Activated T-cell treated with anti-CD3 and anti-CD28 coated beads for 24 hours (primary cell): ENCODE data around the gene DIPK1B.

Experiments used
- DNase-seq: peaks from one replicate; pipeline ENCODE4 v3.0.0-alpha.2; 2020; ENCODE audit warnings: low read depth

DIPK1B gene

DNA sequence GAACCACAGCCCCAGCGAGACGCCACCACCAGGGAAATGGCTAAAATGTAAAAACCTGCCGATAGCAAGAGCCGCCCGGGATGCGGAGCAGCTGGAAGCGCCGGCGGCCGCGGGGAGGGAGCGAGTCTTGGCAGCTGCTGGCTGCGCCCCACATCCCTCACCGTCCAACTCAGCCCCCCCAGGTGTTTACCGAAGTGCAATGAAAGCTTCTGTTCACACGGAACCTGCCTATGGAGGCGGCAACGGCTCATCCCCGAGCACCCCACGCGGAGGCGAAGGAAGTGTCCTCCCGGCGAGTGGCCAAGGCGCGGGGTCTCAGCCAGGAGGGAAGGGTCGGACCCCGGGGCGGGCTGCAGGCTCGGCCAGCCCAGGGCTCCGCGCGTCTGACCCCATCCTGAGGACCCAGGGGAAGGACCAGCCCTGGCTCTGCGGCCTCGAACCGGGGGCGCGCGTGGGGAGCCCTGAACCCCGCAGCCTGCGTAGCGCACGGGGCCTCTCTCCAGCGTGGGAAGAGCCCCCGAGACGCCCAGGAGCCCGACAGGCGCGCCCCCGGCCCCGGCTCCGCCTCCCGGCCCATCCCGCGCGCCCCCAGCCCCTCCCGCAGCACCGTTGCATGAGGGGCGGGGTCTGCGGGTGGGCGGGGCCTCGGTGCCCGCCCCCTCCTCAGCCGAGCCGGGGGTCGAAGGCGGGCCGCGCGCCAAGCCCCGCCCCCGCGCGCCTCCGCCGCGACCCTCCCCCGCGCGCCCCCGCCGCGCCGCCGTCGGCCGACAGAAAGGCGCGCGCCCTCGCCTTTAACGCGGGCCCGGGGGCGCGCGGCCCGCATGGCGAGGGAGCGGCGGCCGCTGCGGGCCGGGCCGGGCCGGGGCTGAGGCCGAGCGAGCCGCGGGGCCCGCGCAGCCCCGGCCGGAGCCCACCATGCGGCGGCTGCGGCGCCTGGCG is at the start of gene DIPK1B:
DIPK1B (plus strand) TSS at position 822 of the 939 bp plus-strand sequence; CDS start at position 916, 94 bp downstream.
- no peak for DNase-seq

DNA sequence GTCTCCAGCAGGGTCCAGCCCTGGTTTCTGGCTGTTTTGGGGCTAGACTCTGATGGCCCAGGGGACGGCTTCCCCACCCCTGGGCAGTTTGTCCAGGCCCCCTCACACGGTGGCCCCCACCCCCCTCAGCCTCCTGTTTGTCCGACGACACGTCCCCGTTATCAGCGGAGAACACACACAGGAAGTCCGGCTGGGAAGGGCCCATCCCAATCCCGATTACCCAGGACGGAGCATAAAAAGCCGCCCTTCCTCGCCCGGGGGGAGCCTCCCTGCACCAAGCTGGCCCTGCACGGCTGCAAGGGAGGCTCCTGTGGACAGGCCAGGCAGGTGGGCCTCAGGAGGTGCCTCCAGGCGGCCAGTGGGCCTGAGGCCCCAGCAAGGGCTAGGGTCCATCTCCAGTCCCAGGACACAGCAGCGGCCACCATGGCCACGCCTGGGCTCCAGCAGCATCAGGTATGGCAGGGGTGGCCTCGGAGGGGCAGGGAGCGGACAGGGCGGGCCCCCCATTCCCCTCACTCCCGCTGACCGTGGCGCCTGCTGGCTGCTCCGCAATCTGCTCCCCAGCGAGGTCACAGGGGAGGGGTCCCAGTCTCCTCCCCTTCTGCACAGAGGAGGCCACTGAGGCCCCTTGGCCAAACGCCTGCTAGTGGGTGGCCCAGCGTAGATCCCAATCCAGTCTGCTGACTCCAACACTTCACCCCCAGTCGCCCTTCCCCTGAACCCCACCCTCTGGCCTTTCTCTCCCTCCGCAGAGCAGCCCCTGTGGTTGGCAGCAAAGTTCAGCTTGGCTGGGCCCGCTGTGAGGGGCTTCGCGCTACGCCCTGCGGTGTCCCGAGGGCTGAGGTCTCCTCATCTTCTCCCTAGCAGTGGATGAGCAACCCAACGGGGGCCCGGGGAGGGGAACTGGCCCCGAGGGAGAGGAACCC is 49.5 kb upstream of the DIPK1B start, which contains the start of gene EGFL7:
EGFL7 (plus strand) TSS at position 261 of the 926 bp plus-strand sequence. CDS start 5,367 bp downstream, outside the sequence.
- no peak for DNase-seq

DNA sequence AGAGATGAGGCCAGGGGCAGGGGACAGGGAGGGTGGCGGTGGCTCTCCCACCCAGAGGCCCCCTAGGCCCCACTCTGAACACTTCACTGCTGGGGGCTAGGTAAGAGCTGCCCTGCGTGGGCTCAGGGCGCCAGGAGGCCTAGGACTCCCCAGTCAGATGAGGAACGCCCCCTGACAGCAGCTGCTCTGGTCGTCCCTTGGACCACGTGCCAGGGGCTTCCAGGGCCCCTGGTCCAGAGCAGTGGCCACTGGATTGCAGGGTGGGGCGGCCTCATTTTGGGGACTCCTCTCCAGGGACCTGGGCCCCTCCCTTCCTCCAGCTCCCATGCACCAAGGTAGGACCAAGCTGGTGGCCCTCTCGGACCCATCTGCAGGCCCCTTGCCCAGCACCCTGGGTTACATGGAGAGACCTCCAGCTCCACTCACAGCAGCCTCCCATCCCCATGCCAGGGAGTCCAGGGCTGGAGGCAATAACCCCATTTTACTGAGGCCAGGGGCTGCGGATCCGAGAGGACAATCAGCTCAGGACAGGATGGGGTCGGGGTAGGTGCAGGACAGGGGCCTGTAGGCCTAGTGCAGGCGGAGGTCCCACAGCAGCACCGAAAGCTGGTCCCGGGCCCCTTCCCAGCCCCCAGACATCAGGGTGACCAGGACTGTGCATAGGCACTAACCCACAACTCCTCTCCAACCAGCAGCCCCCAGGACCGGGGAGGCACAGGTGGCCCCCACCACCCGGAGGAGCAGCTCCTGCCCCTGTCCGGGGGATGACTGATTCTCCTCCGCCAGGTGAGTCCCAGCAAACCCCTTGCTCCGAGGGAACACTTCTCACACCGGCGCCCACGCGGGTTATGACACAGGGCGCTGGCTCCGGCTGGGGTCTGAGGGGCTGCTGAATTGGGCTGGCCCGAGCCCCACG is 48.1 kb upstream of the DIPK1B start:
- DNase-seq = no peak

DNA sequence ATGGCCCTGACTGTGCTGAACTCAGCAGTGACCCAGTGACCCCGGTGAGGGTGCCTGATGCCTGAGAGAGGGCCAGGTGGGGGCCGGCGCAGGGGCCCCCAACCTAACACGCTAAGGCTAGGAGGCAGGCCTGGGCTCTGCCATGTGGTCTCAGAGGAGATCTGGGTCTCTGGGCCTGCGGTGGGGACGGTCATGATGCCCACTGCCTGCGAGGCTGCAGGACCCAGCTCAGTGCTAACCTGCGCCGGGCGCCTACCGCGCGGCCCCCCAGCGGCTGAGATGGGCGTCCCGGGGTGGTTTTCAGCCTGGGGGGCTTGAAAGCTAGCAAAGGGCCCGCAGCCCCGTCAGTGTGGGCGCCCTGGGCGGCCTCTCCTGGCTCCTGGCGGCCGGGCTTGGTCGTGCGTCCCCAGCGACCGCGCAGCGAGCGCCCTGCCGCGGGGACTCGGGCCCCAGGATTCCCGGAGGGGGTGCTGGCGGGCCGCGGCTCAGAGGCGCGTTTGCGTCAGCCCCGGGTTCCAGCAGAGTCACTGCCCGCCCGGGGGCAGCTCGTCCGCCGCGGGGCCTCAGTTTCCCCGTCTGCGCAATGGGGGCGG is 47.2 kb upstream of the DIPK1B start:
- DNase-seq = no peak

DNA sequence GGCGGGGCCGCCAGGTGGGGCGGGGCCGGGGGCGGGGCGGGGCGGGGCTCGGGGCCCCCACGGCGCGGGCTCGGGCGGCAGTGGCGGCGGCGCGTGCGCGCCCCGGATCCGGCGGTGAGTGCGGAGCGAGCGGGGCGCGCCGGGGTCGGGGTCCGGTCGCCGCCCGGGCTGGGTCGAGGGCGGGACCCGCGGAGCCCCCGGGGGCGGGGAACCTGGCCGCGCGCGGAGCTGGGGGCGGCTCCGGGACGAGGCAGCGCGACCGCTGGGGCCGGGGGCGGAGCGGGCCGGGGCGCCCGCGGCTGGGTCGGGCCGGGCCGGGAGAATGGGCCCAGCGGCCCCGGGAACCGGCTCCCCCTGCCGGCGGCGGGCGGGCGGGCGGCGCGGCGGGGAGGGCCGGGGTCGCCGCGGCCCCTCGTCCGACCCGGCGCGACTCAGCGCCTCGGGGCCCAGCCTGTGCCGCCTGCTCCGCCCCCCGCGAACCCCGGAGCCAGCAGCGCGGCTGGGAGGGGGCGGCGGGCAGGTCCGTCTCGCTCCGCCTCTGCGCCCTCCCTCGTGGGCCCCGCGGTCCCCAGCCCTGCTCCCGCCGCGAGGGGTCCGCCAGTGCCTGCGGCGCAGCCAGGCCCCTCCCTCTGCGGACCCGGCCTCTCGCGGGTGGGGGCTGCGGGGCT is 46.5 kb upstream of the DIPK1B start:
- DNase-seq = peak; percentile 15

DNA sequence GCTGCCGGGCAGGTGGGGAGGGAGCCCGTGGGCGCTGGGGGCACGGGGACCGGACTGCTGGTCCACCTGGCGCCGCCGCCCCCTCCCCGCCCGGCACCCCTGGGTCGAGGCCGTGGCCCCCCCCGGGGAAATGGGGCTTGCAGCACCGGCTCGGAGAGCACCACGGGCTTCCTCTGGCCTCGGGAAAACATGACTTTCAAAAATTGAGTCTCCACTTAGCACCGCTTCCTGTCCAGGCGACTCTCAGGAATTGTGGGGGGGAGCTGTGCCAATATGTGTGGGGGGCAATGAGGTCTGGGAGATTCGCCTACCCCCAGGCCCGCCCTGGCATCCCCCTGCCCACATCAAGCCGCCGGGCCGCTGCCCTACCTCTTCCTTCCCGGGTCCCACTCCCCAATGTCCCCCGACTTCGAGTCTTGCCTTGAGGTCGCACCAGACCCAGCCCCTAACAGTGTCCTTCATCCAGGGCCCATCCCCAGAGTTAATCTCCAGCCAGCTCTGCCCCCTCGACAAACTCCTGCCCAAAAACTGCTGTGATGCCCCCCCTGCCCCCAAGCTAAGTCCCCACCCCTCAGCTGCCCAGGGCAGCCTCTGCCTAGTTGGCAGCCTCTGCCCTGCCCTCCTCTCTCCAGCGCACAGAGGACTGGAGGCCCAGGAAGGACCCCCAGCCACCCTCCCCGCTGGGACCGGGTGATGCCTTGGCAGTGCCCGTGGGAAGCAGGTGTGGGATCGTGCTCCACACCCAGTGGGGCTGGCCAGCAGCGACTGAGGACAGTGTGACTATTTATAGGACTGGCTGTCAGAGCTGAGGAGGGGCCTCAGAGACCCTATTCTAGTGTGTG is 45.8 kb upstream of the DIPK1B start:
- no peak for DNase-seq

DNA sequence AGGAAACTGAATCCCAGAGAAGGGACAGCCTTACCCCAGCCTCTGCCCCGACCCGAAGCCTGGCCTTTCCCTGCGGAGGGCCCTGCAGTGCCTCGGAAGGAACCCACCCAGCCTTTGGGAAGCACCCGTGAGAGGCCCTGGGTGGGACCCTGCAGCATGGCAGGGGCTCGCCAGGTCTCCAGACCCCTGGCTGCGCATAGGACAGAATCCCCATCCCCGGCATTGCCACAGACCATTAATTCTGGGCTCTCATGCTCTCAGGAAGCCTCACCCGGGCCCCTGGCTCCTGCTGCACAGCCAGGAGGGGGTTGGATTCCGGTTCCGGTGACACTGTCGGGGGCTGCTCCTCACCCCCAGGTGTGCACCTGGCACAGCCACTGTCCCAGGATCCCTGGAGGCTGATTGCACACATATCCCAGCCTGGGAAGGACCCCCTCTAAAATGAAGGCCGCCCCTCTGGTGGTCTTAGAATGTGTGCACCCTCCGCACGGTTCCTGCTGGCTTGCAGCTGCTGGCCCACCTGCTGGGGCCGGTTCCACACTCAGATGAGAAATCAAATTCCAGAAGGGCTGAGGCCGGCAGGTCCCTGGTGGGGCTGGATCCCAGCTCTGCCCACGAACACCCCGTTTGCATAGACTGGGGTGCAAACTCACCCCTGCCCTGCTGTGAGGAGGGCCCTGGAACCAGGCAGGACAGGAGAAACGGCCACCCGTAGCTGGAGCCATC is 45.0 kb upstream of the DIPK1B start:
- DNase-seq = no peak

DNA sequence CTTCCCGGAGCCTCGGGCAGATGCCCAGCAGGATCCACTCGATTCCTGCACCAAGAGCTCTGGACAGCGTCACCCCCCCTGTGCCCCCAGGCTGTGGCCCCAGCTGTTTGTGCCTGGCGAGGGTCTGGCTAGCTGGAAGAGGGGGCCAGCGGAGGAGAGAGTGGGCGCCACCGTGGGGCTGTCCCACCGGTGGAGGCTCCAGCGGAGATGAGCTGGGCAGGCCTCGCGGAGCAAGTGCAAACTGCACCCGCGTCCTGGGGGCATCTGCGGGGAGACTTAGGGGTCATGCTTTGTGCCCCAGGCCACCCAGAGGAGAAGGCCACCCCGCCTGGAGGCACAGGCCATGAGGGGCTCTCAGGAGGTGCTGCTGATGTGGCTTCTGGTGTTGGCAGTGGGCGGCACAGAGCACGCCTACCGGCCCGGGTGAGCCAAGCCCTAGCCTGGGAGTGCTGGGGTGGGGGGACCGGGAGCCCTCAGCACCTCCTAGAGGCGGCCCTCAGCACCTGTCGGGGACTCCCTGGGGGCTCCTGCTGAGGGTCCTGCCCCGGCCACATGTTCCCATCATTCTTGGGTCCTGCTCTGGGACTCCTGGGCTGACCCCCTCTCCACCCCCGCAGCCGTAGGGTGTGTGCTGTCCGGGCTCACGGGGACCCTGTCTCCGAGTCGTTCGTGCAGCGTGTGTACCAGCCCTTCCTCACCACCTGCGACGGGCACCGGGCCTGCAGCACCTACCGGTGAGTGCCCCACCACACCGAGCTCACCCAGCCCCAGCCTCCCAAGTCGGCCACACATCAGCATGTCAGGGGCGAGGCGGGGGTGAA is 44.2 kb upstream of the DIPK1B start:
- DNase-seq = no peak

DNA sequence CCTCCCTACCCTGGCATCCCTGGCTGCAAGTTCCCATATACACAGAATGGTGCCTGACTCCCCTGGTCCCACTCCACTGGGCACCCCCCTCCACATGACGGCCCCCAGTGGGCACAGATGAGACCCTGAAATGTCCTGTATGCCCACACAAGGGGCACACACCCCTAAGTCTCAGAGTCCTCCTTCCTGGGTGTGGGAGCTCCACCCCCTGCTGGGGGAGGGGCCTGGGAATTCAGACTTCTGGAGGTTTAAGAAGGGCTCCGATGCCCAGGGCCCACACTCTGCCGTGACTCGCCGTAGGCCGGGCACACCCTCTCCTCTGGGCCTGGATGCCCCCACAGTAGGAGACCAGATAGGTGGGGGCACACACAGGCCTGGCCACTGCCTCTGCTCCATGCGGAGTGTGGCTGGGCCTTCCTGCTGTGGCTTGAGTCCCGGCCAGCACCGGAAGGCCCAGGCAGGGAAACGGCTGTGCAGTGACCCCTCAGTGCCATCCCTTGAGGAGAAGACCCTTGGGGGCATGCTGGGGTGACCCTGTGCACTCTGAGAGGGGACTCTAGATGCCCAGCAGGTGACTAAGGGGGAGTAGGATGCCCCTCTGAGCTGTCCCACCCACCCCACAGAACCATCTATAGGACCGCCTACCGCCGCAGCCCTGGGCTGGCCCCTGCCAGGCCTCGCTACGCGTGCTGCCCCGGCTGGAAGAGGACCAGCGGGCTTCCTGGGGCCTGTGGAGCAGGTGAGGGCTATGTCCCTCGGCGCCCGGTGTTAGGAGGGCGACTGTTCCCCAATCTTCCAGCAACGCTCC is 43.2 kb upstream of the DIPK1B start:
- DNase-seq = no peak

DNA sequence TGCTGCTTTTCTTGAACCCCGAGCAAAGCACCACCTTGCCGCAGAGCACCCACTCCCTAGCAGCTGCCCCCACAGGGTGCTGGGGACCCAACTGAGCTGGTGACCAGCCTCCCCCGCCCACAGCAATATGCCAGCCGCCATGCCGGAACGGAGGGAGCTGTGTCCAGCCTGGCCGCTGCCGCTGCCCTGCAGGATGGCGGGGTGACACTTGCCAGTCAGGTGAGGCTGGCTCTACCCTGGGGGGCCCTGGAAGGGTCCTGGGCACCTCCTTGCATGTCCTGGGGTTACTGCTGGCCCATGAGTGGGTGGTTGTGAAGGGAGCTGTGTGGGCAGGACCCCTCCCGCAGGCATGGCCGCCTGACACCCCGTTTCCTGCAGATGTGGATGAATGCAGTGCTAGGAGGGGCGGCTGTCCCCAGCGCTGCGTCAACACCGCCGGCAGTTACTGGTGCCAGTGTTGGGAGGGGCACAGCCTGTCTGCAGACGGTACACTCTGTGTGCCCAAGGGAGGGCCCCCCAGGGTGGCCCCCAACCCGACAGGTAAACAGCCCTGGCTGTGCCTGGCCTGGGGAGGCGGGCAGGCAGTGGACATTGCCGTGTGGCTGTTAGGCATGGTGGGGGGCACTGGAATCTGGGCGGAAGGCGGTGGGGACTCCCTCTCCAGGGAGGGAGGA is 42.4 kb upstream of the DIPK1B start:
- DNase-seq = no peak

DNA sequence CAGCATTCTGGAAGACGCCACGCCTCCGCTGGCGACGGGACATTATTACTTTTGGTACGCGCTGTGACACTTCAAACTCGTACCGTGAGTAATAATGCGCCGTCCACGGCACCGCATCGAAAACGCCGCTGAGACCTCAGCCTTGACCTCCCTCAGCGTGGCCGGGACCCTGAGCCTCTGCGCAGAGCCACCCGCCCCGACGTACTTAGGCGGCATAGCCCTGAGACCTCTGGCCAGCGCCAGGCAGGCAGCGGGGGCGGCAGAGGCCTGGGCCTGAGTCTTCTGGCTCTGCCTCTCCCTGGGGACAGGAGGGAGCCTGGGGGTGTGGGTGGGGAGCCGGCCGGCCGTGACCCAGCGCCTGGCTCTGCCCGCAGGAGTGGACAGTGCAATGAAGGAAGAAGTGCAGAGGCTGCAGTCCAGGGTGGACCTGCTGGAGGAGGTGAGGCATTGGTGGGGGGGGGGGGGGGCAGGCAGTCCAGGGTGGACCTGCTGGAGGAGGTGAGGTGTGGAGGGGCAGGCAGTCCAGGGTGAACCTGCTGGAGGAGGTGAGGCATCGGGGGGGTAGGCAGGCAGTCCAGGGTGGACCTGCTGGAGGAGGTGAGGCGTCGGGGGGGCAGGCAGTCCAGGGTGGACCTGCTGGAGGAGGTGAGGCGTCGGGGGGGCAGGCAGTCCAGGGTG is 41.7 kb upstream of the DIPK1B start:
- no peak for DNase-seq

DNA sequence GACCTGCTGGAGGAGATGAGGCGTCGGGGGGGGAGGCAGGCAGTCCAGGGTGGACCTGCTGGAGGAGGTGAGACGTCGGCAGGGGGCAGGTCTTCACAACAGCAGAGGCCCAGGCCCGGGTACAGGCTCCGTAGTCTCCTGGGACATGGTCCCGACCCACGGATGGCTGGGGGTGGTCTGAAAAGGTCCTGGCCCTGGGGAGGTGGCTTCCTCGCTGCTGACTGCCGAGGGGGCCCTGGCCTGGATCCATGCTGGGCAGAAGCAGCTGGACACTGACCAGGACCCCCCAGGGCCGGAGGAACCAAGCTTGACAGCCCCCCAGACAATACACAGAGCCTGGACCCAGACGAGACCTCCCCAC is 41.1 kb upstream of the DIPK1B start:
- DNase-seq = no peak

DNA sequence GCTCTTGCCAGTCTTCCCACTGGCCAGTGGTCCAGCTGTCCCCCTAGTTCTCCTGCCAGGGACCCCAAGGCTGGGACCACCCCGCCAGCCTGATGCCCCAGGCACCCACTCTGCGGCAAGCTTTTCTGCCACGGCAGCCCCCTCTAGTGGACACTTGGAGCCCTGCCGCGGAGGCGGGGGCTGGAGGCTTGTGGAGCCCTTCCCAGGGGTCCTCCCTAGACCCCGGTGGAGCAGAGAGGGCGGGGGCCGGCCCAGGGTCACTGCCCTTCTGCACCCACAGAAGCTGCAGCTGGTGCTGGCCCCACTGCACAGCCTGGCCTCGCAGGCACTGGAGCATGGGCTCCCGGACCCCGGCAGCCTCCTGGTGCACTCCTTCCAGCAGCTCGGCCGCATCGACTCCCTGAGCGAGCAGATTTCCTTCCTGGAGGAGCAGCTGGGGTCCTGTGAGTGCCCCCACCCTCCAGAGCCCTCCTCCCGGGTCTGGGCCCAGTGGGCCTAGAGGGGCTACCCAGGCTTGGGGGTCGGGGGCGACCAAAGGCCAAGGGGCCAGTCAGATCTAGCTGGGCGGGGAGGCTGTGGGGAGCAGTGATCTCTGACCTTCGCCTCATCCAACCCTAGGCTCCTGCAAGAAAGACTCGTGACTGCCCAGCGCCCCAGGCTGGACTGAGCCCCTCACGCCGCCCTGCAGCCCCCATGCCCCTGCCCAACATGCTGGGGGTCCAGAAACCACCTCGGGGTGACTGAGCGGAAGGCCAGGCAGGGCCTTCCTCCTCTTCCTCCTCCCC is 40.5 kb upstream of the DIPK1B start:
- peak; percentile 28 for DNase-seq

DNA sequence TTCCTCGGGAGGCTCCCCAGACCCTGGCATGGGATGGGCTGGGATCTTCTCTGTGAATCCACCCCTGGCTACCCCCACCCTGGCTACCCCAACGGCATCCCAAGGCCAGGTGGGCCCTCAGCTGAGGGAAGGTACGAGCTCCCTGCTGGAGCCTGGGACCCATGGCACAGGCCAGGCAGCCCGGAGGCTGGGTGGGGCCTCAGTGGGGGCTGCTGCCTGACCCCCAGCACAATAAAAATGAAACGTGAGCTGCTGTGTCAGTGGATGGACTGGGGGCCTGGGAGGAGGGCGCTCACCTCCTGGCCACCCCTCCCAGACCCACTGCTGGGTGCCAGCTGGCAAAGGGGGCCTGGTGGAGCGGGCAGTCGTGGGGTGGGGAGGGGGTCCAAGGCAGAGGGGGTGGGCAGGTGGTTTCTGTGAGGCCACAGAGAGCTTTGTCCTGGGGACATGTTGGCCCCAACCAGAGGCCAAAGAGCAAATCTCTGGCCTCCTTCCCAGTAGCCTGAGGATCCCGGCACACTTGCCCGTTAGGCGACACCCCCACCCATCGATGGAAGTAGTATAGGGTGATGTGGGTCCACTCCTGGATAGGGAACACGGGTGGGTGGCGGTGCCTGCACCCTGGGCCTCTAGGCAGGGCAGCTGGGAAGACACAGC is 39.8 kb upstream of the DIPK1B start:
- no peak for DNase-seq
